ENCODE measurements around the gene CRMP1.
A peak's percentile ranks its signal among the peaks of the same experiment; 100 is the strongest.

CRMP1 gene

GRCh38 chr4:5826437-5827107, 66.3 kb downstream of the CRMP1 start:
- DNase-seq (ENCODE audit: low read depth) = no peak
- TF ChIP-seq, protein P1, sequence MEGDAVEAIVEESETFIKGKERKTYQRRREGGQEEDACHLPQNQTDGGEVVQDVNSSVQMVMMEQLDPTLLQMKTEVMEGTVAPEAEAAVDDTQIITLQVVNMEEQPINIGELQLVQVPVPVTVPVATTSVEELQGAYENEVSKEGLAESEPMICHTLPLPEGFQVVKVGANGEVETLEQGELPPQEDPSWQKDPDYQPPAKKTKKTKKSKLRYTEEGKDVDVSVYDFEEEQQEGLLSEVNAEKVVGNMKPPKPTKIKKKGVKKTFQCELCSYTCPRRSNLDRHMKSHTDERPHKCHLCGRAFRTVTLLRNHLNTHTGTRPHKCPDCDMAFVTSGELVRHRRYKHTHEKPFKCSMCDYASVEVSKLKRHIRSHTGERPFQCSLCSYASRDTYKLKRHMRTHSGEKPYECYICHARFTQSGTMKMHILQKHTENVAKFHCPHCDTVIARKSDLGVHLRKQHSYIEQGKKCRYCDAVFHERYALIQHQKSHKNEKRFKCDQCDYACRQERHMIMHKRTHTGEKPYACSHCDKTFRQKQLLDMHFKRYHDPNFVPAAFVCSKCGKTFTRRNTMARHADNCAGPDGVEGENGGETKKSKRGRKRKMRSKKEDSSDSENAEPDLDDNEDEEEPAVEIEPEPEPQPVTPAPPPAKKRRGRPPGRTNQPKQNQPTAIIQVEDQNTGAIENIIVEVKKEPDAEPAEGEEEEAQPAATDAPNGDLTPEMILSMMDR (conservative IDR thresholded peaks at IDR 0.05; ENCODE audit: control insufficient read depth, insufficient read depth, low read depth, low read length) = no peak
- no peak overlapping the region for H3K4me3 ChIP-seq (ENCODE audit: control insufficient read depth, low read depth, low read length)

DNA sequence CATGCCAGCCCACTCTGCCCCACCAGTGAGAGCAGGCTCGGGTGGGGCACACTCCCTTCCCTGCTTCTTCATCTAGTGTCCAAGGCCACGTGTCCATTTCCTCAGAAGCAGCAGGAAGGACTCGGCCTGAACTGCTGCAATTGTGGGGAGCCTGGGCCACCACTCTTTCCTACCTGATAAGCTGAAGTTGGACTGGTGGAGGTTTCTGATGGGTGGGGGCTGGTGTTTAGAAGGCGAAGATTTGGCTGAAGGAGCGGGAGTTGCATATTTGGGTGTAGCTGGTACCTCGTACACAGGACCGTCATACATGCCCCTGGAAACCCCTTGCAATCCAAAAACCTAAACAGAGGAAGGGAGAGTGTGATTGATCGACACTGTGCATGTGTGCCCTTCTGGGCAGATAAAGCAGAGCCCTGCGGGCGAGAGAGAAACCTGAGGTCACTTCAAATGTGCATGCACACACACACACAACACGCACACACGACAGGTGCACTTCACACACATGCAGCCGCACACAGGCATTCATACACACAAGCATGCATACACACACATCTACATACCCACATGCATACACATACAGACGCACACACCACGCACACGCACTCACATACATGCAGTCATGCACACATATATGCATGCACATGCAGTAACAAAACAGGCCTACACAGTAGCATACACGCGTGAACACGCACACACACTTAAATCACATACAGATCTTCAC, 67.4 kb downstream of the CRMP1 start:
- TF ChIP-seq, protein P1 (conservative IDR thresholded peaks at IDR 0.05; ENCODE audit: control insufficient read depth, insufficient read depth, low read depth, low read length) = no peak
- no peak overlapping the region for H3K4me3 ChIP-seq (ENCODE audit: control insufficient read depth, low read depth, low read length)
- DNase-seq (ENCODE audit: low read depth) = no peak

DNA sequence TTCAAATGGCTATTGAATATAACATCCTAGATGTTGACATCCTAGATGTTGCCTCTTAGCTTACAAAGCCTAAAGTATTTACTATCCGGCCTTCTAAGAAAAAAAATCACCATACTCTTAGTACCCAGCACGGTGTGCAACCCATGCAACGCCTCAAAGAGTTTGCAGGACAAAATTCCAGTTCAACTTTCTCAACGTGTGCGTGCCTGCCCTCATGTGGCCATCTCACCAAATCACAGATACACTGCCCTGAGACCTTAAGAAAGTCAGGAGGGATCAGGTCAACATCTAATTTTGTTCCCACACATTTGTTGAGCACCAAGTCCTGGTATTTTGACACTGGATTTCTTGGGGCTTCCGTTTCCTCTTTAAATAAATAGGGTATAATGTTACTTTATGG, 68.3 kb downstream of the CRMP1 start:
- TF ChIP-seq, protein P1 (conservative IDR thresholded peaks at IDR 0.05; ENCODE audit: control insufficient read depth, insufficient read depth, low read depth, low read length) = peak; percentile 64
- DNase-seq (ENCODE audit: low read depth) = peak; percentile 59
- H3K4me3 ChIP-seq (ENCODE audit: control insufficient read depth, low read depth, low read length) = no peak overlapping the region

DNA sequence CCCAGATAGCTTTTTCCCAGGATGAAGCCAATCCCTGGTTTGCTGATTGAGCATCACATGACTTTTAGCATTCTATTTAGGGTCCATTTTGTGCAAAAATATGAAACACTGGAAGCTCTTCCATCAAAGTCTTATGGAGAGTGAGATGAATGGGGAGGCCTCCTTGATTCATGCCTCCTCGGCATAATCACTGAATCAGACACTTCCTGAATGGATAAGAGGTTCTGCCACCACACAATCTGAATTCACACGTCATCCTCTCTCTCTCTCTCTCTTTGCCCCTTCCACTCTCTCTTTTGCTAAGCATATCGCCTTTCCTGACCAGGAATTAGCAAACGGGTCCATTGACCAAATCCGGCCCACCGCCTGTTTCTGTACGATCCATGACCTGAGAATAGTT, 68.7 kb downstream of the CRMP1 start:
- no peak overlapping the region for H3K4me3 ChIP-seq (ENCODE audit: control insufficient read depth, low read depth, low read length)
- TF ChIP-seq, protein P1 (conservative IDR thresholded peaks at IDR 0.05; ENCODE audit: control insufficient read depth, insufficient read depth, low read depth, low read length) = no peak
- DNase-seq (ENCODE audit: low read depth) = no peak

DNA sequence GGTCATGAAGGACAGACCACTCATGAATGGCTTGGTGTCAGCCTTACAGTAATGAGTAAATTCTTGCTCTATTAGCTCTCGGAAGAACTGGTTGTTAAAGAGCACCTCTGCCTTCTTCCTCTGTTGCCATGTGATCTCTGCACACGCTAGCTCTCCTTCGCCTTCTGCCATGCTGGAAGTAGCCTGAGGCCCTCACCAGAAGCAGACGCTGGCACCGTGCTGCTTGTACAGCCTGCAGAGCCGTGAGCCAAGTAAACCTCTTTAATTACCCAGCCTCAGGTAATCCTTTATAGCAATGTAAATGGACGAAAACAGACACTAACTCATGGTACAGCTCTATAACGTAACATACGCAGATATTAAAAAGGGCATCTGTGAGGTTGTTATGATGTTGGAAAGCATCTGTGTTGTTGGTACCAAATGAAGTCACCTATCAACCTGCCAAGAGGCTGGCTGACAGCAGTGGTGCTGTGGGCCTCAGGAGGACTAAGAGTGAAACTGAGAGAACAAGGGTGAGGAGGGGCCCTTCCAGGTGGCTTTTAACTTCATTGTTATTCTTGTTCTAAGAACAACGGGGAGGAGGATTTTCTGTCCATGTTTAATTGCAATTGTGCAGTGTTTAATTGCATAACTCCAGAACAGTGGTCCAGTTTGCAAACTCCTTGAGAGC, 69.2 kb downstream of the CRMP1 start:
- no peak overlapping the region for H3K4me3 ChIP-seq (ENCODE audit: control insufficient read depth, low read depth, low read length)
- DNase-seq (ENCODE audit: low read depth) = no peak
- TF ChIP-seq, protein P1 (conservative IDR thresholded peaks at IDR 0.05; ENCODE audit: control insufficient read depth, insufficient read depth, low read depth, low read length) = no peak

DNA sequence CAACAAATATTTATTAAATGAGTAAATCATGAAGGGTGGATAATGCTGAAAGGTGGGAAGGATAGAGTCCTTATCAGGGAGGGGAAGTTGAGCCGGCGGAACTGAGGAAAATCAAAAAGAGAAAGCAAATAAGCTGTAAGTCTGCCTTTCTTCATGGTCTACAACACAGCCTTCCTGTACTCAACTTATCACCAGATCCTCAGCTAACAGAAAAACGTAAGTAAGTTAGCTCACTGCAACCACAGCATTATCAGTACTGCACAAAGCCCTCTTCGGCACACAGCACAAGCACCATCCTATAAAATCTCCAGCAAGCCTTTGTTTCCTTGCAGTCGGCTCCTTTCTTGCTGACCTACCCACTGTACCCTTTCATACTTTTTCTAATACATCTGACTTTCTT, 70.3 kb downstream of the CRMP1 start:
- no peak overlapping the region for H3K4me3 ChIP-seq (ENCODE audit: control insufficient read depth, low read depth, low read length)
- DNase-seq (ENCODE audit: low read depth) = no peak
- TF ChIP-seq, protein P1 (conservative IDR thresholded peaks at IDR 0.05; ENCODE audit: control insufficient read depth, insufficient read depth, low read depth, low read length) = no peak
